ENCODE data around the gene VWCE. TPM values are rescaled to one million over a fixed set of nuclear protein-coding genes. Genes with fewer than 3 reads are reported as not detected.

VWCE gene
- polyA plus RNA-seq, 1 of the 3 experiments (the other 2 are of a cell fraction): 5.0 TPM

- TF ChIP-seq EZH2phosphoT487 (IDR thresholded peaks at IDR 0.05; ENCODE audit: borderline replicate concordance, low read depth) (no peak), RFX5 (IDR thresholded peaks at IDR 0.05; ENCODE audit: low read length) (no peak)
Measured at GRCh38 chr11:61279934-61280659, 15.0 kb downstream of the VWCE start (continued).

GRCh38 chr11:61278001-61278470, 17.1 kb downstream of the VWCE start:
- CTCF ChIA-PET: interaction anchor here (0.7 to 1.1 kb wide), 2 partner anchors 24 to 108 kb away, joined by 4 to 6 read pairs; no protein-coding TSS in a partner anchor
- POLR2A ChIA-PET: interaction anchor here (0.8 to 1.1 kb wide), 2 partner anchors 11 to 20 kb away, joined by 3 read pairs; no protein-coding TSS in a partner anchor

GRCh38 chr11:61277186-61278000, 17.7 kb downstream of the VWCE start:
- Histone ChIP-seq H4K20me1 (ENCODE audit: insufficient read depth) (no peaks in the 10 kb centered on the region), H3K4me1 (ENCODE audit: control insufficient read depth in 1 of 2, insufficient read depth in 2 of 2, low read depth in 1 of 2, low read length in 1 of 2) (no peaks in the 10 kb centered on the region), H3K4me2 (no peak overlapping the region), H2AFZ (ENCODE audit: low read depth) (no peak overlapping the region), H3K27me3 (ENCODE audit: insufficient read depth) (no peaks in the 10 kb centered on the region), H3K36me3 (replicated peaks in 1 of 2; ENCODE audit: control insufficient read depth in 1 of 2, insufficient read depth in 2 of 2, low read length in 1 of 2) (no peaks in the 10 kb centered on the region), H3K79me2 (ENCODE audit: insufficient read depth) (no peaks in the 10 kb centered on the region), H3F3A (replicated peaks; ENCODE audit: insufficient read depth) (no peaks in the 10 kb centered on the region), H3K9me3 (no peaks in the 10 kb centered on the region), H3K9me2 (no peaks in the 10 kb centered on the region), H3K9ac (no peak overlapping the region), H3K27ac (ENCODE audit: low read depth in 2 of 2, low read length in 1 of 2) (no peak overlapping the region), H3K4me3 (ENCODE audit: low read depth in 2 of 2, low read length in 1 of 2) (no peak overlapping the region)
- TF ChIP-seq NFIC (IDR thresholded peaks at IDR 0.05; ENCODE audit: borderline replicate concordance) (no peak), JUND (IDR thresholded peaks at IDR 0.05) (no peak), SIN3A (IDR thresholded peaks at IDR 0.05; ENCODE audit: borderline replicate concordance, low read depth, low read length) (no peak), NRF1 (IDR thresholded peaks at IDR 0.05; ENCODE audit: low read depth, low read length) (no peak), RFX5 (IDR thresholded peaks at IDR 0.05; ENCODE audit: low read length) (no peak), TAF1 (IDR thresholded peaks at IDR 0.05; ENCODE audit: borderline replicate concordance, low read depth, low read length) (no peak), EP300 (IDR thresholded peaks at IDR 0.05; ENCODE audit: borderline replicate concordance in 1 of 2, low read depth in 1 of 2, low read length in 1 of 2) (no peak)
- TF ChIP-seq, protein P1, sequence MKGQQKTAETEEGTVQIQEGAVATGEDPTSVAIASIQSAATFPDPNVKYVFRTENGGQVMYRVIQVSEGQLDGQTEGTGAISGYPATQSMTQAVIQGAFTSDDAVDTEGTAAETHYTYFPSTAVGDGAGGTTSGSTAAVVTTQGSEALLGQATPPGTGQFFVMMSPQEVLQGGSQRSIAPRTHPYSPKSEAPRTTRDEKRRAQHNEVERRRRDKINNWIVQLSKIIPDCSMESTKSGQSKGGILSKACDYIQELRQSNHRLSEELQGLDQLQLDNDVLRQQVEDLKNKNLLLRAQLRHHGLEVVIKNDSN (IDR thresholded peaks at IDR 0.05; ENCODE audit: borderline replicate concordance, low read depth): no peak
- WGBS (ENCODE audit: low lambda C conversion rate): 86% methylated on average over 14 of the region's 14 CpGs
- ChIA-PET POLR2A (interaction anchor here (0.8 to 1.1 kb wide), 2 partner anchors 11 to 21 kb away, joined by 3 read pairs; no protein-coding TSS in a partner anchor), CTCF (interaction anchor here (0.7 to 1.1 kb wide), 2 partner anchors 23 to 109 kb away, joined by 4 to 6 read pairs; no protein-coding TSS in a partner anchor)
- no peak for DNase-seq

More at GRCh38 chr11:61278001-61278470, 17.1 kb downstream of the VWCE start:
- no peak overlapping the region for H3K4me2 ChIP-seq
- 64% methylated on average over 10 of the region's 10 CpGs for WGBS (ENCODE audit: low lambda C conversion rate)
- H3K27me3 ChIP-seq (ENCODE audit: insufficient read depth): no peaks in the 10 kb centered on the region
- H3K79me2 ChIP-seq (ENCODE audit: insufficient read depth): no peaks in the 10 kb centered on the region
- H4K20me1 ChIP-seq (ENCODE audit: insufficient read depth): no peaks in the 10 kb centered on the region
- TF ChIP-seq EP300 (IDR thresholded peaks at IDR 0.05; ENCODE audit: borderline replicate concordance in 1 of 2, low read depth in 1 of 2, low read length in 1 of 2) (no peak), TAF1 (IDR thresholded peaks at IDR 0.05; ENCODE audit: borderline replicate concordance, low read depth, low read length) (no peak), CHD2 (IDR thresholded peaks at IDR 0.05; ENCODE audit: low read length, partially characterized antibody) (no peak), TEAD4 (IDR thresholded peaks at IDR 0.05; ENCODE audit: borderline replicate concordance, insufficient read depth) (no peak), RXRA (IDR thresholded peaks at IDR 0.05; ENCODE audit: borderline replicate concordance, low read depth) (no peak), MAX (IDR thresholded peaks at IDR 0.05; ENCODE audit: low read depth) (no peak), GABPA (IDR thresholded peaks at IDR 0.05; ENCODE audit: low read depth) (no peak)
- TF ChIP-seq, protein P2, sequence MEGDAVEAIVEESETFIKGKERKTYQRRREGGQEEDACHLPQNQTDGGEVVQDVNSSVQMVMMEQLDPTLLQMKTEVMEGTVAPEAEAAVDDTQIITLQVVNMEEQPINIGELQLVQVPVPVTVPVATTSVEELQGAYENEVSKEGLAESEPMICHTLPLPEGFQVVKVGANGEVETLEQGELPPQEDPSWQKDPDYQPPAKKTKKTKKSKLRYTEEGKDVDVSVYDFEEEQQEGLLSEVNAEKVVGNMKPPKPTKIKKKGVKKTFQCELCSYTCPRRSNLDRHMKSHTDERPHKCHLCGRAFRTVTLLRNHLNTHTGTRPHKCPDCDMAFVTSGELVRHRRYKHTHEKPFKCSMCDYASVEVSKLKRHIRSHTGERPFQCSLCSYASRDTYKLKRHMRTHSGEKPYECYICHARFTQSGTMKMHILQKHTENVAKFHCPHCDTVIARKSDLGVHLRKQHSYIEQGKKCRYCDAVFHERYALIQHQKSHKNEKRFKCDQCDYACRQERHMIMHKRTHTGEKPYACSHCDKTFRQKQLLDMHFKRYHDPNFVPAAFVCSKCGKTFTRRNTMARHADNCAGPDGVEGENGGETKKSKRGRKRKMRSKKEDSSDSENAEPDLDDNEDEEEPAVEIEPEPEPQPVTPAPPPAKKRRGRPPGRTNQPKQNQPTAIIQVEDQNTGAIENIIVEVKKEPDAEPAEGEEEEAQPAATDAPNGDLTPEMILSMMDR (IDR thresholded peaks at IDR 0.05): no peak
- H3K4me3 ChIP-seq (ENCODE audit: low read depth in 2 of 2, low read length in 1 of 2): no peak overlapping the region
- no peaks in the 10 kb centered on the region for H3K9me3 ChIP-seq
- H3K36me3 ChIP-seq (replicated peaks in 1 of 2; ENCODE audit: control insufficient read depth in 1 of 2, insufficient read depth in 2 of 2, low read length in 1 of 2): no peaks in the 10 kb centered on the region
- no peaks in the 10 kb centered on the region for H3F3A ChIP-seq (replicated peaks; ENCODE audit: insufficient read depth)
- no peak overlapping the region for H2AFZ ChIP-seq (ENCODE audit: low read depth)
- H3K9me2 ChIP-seq: no peaks in the 10 kb centered on the region
- no peak for DNase-seq
- H3K4me1 ChIP-seq (ENCODE audit: control insufficient read depth in 1 of 2, insufficient read depth in 2 of 2, low read depth in 1 of 2, low read length in 1 of 2): no peaks in the 10 kb centered on the region
- H3K27ac ChIP-seq (ENCODE audit: low read depth in 2 of 2, low read length in 1 of 2): no peak overlapping the region
- H3K9ac ChIP-seq: no peak overlapping the region
